NCI-H1436 (cell line): ENCODE measurements around the gene PLAA.
"Not testable (repeated sequence)": the region's sequence is repeated elsewhere in the genome, so short reads cannot be mapped to it uniquely, and the experiment has no call there.

Experiments
- DNase-seq: peaks from one replicate; lab custom pipeline; 2025; lab: John Stamatoyannopoulos, UW

The PLAA gene

GRCh38 chr9:26928902-26929495, 18.0 kb downstream of the PLAA start:
- DNase-seq: no peak

- DNase-seq: no peak
Measured at GRCh38 chr9:26925609-26926008, 21.4 kb downstream of the PLAA start.

GRCh38 chr9:26919698-26920097, 27.3 kb downstream of the PLAA start:
- DNase-seq: no peak

GRCh38 chr9:26913138-26913668, 33.8 kb downstream of the PLAA start:
- no peak for DNase-seq

GRCh38 chr9:26904671-26905070, 42.4 kb downstream of the PLAA start:
- no peak for DNase-seq

GRCh38 chr9:26904070-26904469, 43.0 kb downstream of the PLAA start:
- no peak for DNase-seq

GRCh38 chr9:26893030-26893676, 53.9 kb downstream of the PLAA start:
- DNase-seq: no peak

GRCh38 chr9:26892251-26893029, 54.6 kb downstream of the PLAA start, which contains the start of gene CAAP1:
Gene CAAP1, minus strand, starts transcription at chr9:26892802. Its CDS starts 87 bp downstream, at chr9:26892715.
- peak; percentile 90 for DNase-seq

GRCh38 chr9:26891726-26892125, 55.3 kb downstream of the PLAA start:
- DNase-seq: no peak

GRCh38 chr9:26888271-26888670, 58.8 kb downstream of the PLAA start:
- no peak for DNase-seq

- DNase-seq: no peak
Measured at GRCh38 chr9:26882154-26882553, 64.9 kb downstream of the PLAA start.

GRCh38 chr9:26880262-26880661, 66.8 kb downstream of the PLAA start:
- DNase-seq: no peak

GRCh38 chr9:26875155-26875554, 71.9 kb downstream of the PLAA start:
- not testable (repeated sequence) for DNase-seq

- DNase-seq: no peak
Measured at GRCh38 chr9:26870292-26870691, 76.8 kb downstream of the PLAA start.

GRCh38 chr9:26863074-26863473, 84.0 kb downstream of the PLAA start:
- peak; percentile 3 for DNase-seq

GRCh38 chr9:26856413-26857032, 90.5 kb downstream of the PLAA start:
- peak; percentile 78 for DNase-seq
